HepG2 (cell line): Measurements from ENCODE around the gene NR1I2. TPM values are rescaled to one million over a fixed set of nuclear protein-coding genes. Genes with fewer than 3 reads are reported as not detected.

Experiments
- ATAC-seq: fragments of 200-7000 bp; cut with Tn5 transposase; 3 replicates; pipeline ENCODE4 v1.9.1; 2020; ENCODE audit warnings: mild to moderate bottlenecking, moderate library complexity
- BruUV-seq: library from RNA; stranded (reverse); fragments of 400-500 nt; replicated peaks from 2 replicates; lab custom pipeline; 2021; lab: Mats Ljungman, UMichigan
- CTCF ChIA-PET: fragments of 300-600 bp; formaldehyde crosslinking; extraction: SDS; loops from one replicate; lab custom pipeline; 2021; ENCODE audit warnings: low total read pairs, inconsistent platforms, low intra/inter-chr PET ratio; lab: Yijun Ruan, JAX
- POLR2A ChIA-PET: fragments of 350-600 bp; sonication (Branson Sonifier 250); formaldehyde crosslinking; loops from one replicate; lab custom pipeline; 2020; ENCODE audit warnings: antibody characterized with exemption, inconsistent platforms; lab: Yijun Ruan, JAX
- DNase-seq: peaks from one replicate; pipeline ENCODE4 v3.0.0-alpha.2; 2015; ENCODE audit warnings: low spot score
- FAIRE-seq: peaks from 3 replicates; lab custom pipeline; 2011; peaks lifted over from hg19 to GRCh38; lab: Jason Lieb, UNC
- H2AFZ ChIP-seq: one replicate; pipeline ENCODE4 v1.6.1; 2011; ENCODE audit warnings: low read length, inconsistent platforms
- H3K27ac ChIP-seq: fragments of 300-600 bp; 3 replicates; pipeline ENCODE4 v1.8.0; 2011; ENCODE audit warnings: mixed run types, mild to moderate bottlenecking, mixed read lengths, low read length, inconsistent platforms; ENCODE audit not compliant: insufficient read depth; ENCODE audit errors: extremely low read length
- H3K27me3 ChIP-seq, 2 experiments: fragments of 200-600 bp in 1 of 2; 2 replicates in 1 of 2; 3 replicates in 1 of 2; pipeline versions ENCODE4 v1.6.0 to v1.8.0; 2011; ENCODE audit warnings: low read length in 2 of 2, mild to moderate bottlenecking in 2 of 2, moderate library complexity in 2 of 2, inconsistent platforms in 1 of 2; ENCODE audit not compliant: insufficient read depth in 2 of 2, control insufficient read depth in 1 of 2
- H3K36me3 ChIP-seq, 2 experiments: fragments of 200-600 bp in 1 of 2; replicated peaks in 1 of 2; 2 replicates in 1 of 2; 3 replicates in 1 of 2; pipeline versions ENCODE4 v1.5.1 to v1.8.0; 2011; ENCODE audit warnings: low read length in 2 of 2, inconsistent platforms in 1 of 2; ENCODE audit not compliant: insufficient read depth in 2 of 2, control insufficient read depth in 1 of 2
- H3K4me1 ChIP-seq: 2 replicates; pipeline ENCODE4 v1.5.1; 2012; ENCODE audit warnings: low read length, inconsistent platforms; ENCODE audit not compliant: insufficient read depth
- H3K4me2 ChIP-seq: 2 replicates; pipeline ENCODE4 v1.6.0; 2011; ENCODE audit warnings: low read depth, low read length, inconsistent platforms
- H3K4me3 ChIP-seq, 3 experiments: fragments of 200-600 bp in 1 of 3; sonication (generic), shearing (Covaris generic) in 1 of 3; replicated peaks in 1 of 3; 2 replicates each; pipeline ENCODE4 v1.5.1; 2011 to 2016; ENCODE audit warnings: low read length in 3 of 3, inconsistent platforms in 2 of 3, low read depth in 2 of 3, mild to moderate bottlenecking in 2 of 3, control low read depth in 1 of 3, mixed read lengths in 1 of 3; ENCODE audit not compliant: insufficient read depth in 1 of 3
- H3K79me2 ChIP-seq: one replicate; pipeline ENCODE4 v1.6.1; 2011; ENCODE audit warnings: low read length, inconsistent platforms; ENCODE audit not compliant: insufficient read depth
- H3K9ac ChIP-seq: 2 replicates; pipeline ENCODE4 v1.6.0; 2011; ENCODE audit warnings: mild to moderate bottlenecking, low read depth, low read length, inconsistent platforms; ENCODE audit not compliant: insufficient read depth
- H3K9me3 ChIP-seq: 2 replicates; pipeline ENCODE4 v1.5.1; 2012; ENCODE audit warnings: mild to moderate bottlenecking, low read length
- H4K20me1 ChIP-seq: 2 replicates; pipeline ENCODE4 v1.6.0; 2011; ENCODE audit warnings: inconsistent platforms, mild to moderate bottlenecking, low read length, moderate library complexity; ENCODE audit not compliant: insufficient read depth
- MIER3 ChIP-seq: IDR thresholded peaks from 2 replicates; pipeline ENCODE4 v1.6.1; 2016; ENCODE audit warnings: missing compliant biosample characterization, borderline replicate concordance
- NCOA5 ChIP-seq: sonication (generic); formaldehyde crosslinking; IDR thresholded peaks from 2 replicates; pipeline ENCODE4 v1.4.0; 2020; ENCODE audit warnings: missing genetic modification reagents
- NR1H2 ChIP-seq: sonication (generic); formaldehyde crosslinking; IDR thresholded peaks from 2 replicates; pipeline ENCODE4 v1.8.1; 2022; ENCODE audit warnings: low read depth, missing genetic modification reagents, borderline replicate concordance
- SMARCC2 ChIP-seq: fragments of 450-650 bp; IDR thresholded peaks from 2 replicates; pipeline ENCODE4 v1.6.1; 2017; ENCODE audit warnings: antibody characterized with exemption, mild to moderate bottlenecking
- ZNF780A ChIP-seq: sonication (generic); formaldehyde crosslinking; IDR thresholded peaks from 2 replicates; pipeline ENCODE4 v1.8.0; 2022; ENCODE audit warnings: mild to moderate bottlenecking, missing genetic modification reagents, moderate library complexity
- ZSCAN12 ChIP-seq: sonication (generic); formaldehyde crosslinking; IDR thresholded peaks from 2 replicates; pipeline ENCODE4 v1.9.0; 2021; ENCODE audit warnings: mild to moderate bottlenecking, missing genetic modification reagents
- WGBS: methylation state at CpG from one replicate; pipeline ENCODE4 v1.1.6; 2017; ENCODE audit warnings: low lambda C conversion rate; 5-methylcytosine and 5-hydroxymethylcytosine counted together
- in situ Hi-C: cut with HindIII; loops from 2 replicates; pipeline ENCODE4 v1.10.0; 2017; ENCODE audit warnings: low pct_unique_long_range_greater_than_20kb; ENCODE audit not compliant: extremely low pct_ligation_motif_present
- intact Hi-C: fragments of 100-400 bp; cut with micrococcal nuclease; formaldehyde crosslinking; loops from one replicate; pipeline ENCODE4 v1.10.0; 2022; ENCODE audit not compliant: unreplicated experiment
- polyA plus RNA-seq, 8 experiments: library from polyadenylated mRNA; depleted of rRNA in 3 of 8; stranded (reverse) in 7 of 8; unstranded in 1 of 8; fragments of >200 nt; fragmentation: Illumina TruSeq in 4 of 8; extraction: Trizol in 4 of 8; gene quantifications; 2 replicates each; pipeline versions ENCODE4 v1.2.1 to v1.2.3, GENCODE V29; 2011 to 2016; ENCODE audit warnings: low read depth in 4 of 8, missing spikeins in 1 of 8, mixed read lengths in 1 of 8; ENCODE audit not compliant: insufficient read depth in 1 of 8
- total RNA-seq, 5 experiments: library from RNA; depleted of rRNA; stranded (reverse); fragments of >200 nt; fragmentation: Illumina TruSeq; extraction: Trizol; gene quantifications; 2 replicates each; pipeline ENCODE4 v1.2.3, GENCODE V29; 2016; ENCODE audit warnings: low read depth in 1 of 5
- TF ChIP-seq, protein P1 (sequence below): sonication (generic); formaldehyde crosslinking; IDR thresholded peaks from 2 replicates; pipeline ENCODE4 v1.4.0; 2020; ENCODE audit warnings: missing genetic modification reagents

The NR1I2 gene
- total and polyA plus RNA-seq, 2 of the 13 experiments (the other 11 are each of a cell fraction or from before 2014, with no cell fraction given) = 8.8 to 13.4 TPM

DNA sequence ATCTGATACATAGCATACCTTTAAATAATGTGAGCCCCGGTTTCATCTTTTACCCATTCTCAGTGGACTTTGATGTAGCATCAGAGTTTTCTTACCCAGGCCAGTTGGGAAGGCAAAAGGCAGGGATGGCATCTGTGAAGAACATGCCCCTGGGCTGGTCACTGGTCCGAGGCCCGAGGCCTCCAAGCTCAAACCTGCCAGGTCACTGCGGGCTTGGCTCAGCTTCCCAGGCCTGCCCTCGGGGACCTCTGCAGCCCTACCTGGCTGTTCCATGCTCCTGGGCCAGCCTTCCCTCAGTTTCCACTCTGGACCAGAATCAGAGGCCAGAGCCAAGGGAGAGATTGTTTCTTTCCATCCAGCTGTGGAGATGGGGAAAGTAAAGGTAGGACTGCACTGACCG, 26.9 kb downstream of the NR1I2 start:
- Histone ChIP-seq H3K9ac (no peak overlapping the region), H3K4me2 (no peak overlapping the region), H3K36me3 (peaks cover 4 to 6% of the 10 kb centered on the region in 2 experiments; a peak in 2 of 5 replicates), H2AFZ (no peak overlapping the region), H3K4me1 (no peaks in the 10 kb centered on the region), H3K27ac (no peak overlapping the region), H3K27me3 (no peaks in the 10 kb centered on the region), H3K79me2 (no peaks in the 10 kb centered on the region), H3K4me3 (no peak overlapping the region), H3K9me3 (no peaks in the 10 kb centered on the region), H4K20me1 (no peaks in the 10 kb centered on the region)
- DNase-seq (no peak), FAIRE-seq (no peak), ATAC-seq (no peak)
- CTCF ChIA-PET = no interaction called here
- in situ Hi-C loops (no loop called here), intact Hi-C loops (no loop called here)
- TF ChIP-seq MIER3 (CRISPR knock-in tag) (no peak), ZNF780A (CRISPR knock-in tag) (no peak), ZSCAN12 (CRISPR knock-in tag) (no peak), NR1H2 (CRISPR knock-in tag) (no peak), SMARCC2 (no peak), NCOA5 (CRISPR knock-in tag) (no peak)
- TF ChIP-seq, protein P1, sequence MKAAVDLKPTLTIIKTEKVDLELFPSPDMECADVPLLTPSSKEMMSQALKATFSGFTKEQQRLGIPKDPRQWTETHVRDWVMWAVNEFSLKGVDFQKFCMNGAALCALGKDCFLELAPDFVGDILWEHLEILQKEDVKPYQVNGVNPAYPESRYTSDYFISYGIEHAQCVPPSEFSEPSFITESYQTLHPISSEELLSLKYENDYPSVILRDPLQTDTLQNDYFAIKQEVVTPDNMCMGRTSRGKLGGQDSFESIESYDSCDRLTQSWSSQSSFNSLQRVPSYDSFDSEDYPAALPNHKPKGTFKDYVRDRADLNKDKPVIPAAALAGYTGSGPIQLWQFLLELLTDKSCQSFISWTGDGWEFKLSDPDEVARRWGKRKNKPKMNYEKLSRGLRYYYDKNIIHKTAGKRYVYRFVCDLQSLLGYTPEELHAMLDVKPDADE (CRISPR knock-in tag) = no peak
- BruUV-seq = no TSS peak
- POLR2A ChIA-PET = no interaction called here
- WGBS = 100% methylated on average over 5 of the region's 6 CpGs
